ENCODE results near the gene CNOT2.

CNOT2 gene

DNA sequence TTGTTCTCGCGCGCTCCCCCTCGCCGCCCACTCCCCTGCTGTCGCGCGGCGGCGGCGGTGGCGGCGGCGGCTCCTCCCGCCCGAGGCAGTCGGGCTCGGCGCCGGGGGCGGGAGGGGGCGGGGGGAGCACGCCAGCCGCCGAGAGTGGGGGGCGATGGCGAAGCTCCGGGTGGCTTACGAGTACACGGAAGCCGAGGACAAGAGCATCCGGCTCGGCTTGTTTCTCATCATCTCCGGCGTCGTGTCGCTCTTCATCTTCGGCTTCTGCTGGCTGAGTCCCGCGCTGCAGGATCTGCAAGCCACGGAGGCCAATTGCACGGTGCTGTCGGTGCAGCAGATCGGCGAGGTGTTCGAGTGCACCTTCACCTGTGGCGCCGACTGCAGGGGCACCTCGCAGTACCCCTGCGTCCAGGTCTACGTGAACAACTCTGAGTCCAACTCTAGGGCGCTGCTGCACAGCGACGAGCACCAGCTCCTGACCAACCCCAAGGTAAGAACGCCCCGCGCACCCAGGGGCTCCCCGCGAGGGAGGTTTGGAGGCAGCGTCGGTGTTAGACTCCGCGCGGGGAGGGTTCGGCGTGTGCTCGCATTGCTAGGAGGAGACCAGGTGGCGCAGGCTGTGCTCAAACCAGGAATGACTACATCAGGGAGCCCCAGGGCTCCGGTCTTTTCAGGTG lies 123.5 kb downstream of the CNOT2 start:
- peak; percentile 8 for DNase-seq (ENCODE audit: low read depth)
- no peak for TF ChIP-seq CTCF (IDR thresholded peaks at IDR 0.05; ENCODE audit: control insufficient read depth, extremely low read depth, insufficient read depth)
- H3K4me3 ChIP-seq (ENCODE audit: low read depth, low read length) = peak overlapping the region; percentile 42

DNA sequence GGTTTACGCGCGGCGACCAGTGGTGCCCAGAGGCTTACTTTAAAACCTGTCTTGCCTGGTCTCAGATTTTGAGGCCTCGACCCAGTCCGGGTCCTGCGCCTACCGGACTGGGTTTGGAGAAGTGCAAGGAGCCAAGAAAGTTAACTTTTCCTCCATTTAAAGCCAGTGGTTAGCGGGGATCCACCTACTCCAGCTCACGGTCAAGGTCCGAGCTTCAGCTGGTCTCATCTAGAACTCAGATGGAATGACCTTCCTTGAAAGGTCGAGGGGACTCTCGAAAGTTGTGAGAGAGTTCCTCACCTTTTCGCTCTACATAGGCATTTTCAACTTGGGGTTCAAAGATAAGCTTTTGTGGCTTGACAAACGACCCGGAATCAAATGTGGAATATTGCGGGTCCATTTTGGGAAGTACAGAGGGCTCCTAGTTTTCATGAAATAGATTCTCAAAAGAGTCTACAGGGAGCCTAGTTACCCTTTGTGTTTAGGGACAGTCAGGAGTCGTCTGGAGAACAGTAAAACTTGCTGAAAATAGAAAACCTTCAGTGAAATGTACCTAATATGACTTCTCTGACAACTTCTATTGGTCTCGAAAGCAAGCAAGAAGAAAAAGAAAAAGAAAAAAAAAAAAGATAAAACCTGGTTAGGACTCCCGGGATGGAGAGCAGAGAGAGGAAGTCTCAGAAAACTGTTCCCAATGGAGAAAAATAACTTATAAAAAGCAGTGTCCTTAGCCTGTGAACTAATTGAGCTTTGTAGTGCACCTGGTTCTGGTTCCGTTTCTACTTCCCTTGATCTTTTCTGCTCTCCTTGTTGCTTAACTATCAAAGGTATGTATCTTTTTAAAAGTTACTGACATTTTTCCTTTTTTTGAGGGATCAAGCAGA lies 124.3 kb downstream of the CNOT2 start:
- H3K4me3 ChIP-seq (ENCODE audit: low read depth, low read length) = no peak overlapping the region
- DNase-seq (ENCODE audit: low read depth) = no peak
- TF ChIP-seq CTCF (IDR thresholded peaks at IDR 0.05; ENCODE audit: control insufficient read depth, extremely low read depth, insufficient read depth) = no peak

GRCh38 chr12:70372881-70373280 lies 129.6 kb downstream of the CNOT2 start:
- TF ChIP-seq CTCF (IDR thresholded peaks at IDR 0.05; ENCODE audit: control insufficient read depth, extremely low read depth, insufficient read depth) = no peak
- no peak overlapping the region for H3K4me3 ChIP-seq (ENCODE audit: low read depth, low read length)
- no peak for DNase-seq (ENCODE audit: low read depth)

- no peak for TF ChIP-seq CTCF (IDR thresholded peaks at IDR 0.05; ENCODE audit: control insufficient read depth, extremely low read depth, insufficient read depth)
- no peak for DNase-seq (ENCODE audit: low read depth)
- H3K4me3 ChIP-seq (ENCODE audit: low read depth, low read length) = no peak overlapping the region
Measured at GRCh38 chr12:70379846-70380245, 136.6 kb downstream of the CNOT2 start.

DNA sequence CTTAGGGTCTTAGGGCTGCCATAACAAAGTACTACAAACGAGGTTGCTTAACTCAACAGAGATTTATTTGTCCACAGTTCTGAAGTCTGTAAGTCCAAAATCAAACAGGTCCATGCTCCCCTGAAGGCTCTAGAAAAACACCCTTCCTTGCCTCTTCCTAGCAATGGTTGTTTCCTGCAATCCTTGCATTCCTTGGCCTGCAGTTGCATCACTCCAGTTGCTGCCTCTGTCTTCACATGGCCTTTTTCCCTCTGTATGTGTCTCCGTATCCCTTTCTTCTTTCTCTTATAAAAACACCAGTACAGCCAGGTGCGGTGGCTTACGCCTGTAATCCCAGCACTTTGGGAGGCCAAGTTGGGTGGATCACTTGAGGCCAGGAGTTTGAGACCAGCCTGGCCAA lies 140.3 kb downstream of the CNOT2 start:
- TF ChIP-seq CTCF (IDR thresholded peaks at IDR 0.05; ENCODE audit: control insufficient read depth, extremely low read depth, insufficient read depth) = no peak
- DNase-seq (ENCODE audit: low read depth) = no peak
- H3K4me3 ChIP-seq (ENCODE audit: low read depth, low read length) = no peak overlapping the region

- TF ChIP-seq CTCF (IDR thresholded peaks at IDR 0.05; ENCODE audit: control insufficient read depth, extremely low read depth, insufficient read depth) = no peak
- no peak for DNase-seq (ENCODE audit: low read depth)
- H3K4me3 ChIP-seq (ENCODE audit: low read depth, low read length) = no peak overlapping the region
Measured at GRCh38 chr12:70383886-70384285, 140.7 kb downstream of the CNOT2 start.
